Motor neuron (in vitro differentiated cells): ENCODE results near the gene PARP8. TPM values are rescaled to one million over a fixed set of nuclear protein-coding genes. Genes with fewer than 3 reads are reported as not detected.
"Not testable (repeated sequence)": the region's sequence is repeated elsewhere in the genome, so short reads cannot be mapped to it uniquely, and the experiment has no call there.

Experiments used
- ATAC-seq, 8 experiments: fragments of 200-7000 bp; cut with Tn5 transposase; replicated peaks in 6 of 8; 2 replicates each; pipeline ENCODE4 v1.8.0; 2021; ENCODE audit warnings: mild to moderate bottlenecking in 8 of 8, moderate library complexity in 8 of 8
- H3K27ac ChIP-seq, 2 donors: fragments of 250-450 bp; sonication (Bioruptor Pico); 2 replicates each; pipeline ENCODE4 v1.9.0; 2021; ENCODE audit warnings: antibody characterized with exemption in 2 of 2, mild to moderate bottlenecking in 2 of 2, moderate library complexity in 1 of 2
- H3K4me1 ChIP-seq, 2 donors: fragments of 250-450 bp; sonication (Bioruptor Pico); replicated peaks in 1 of 2; 2 replicates each; pipeline ENCODE4 v1.6.1; 2021; ENCODE audit warnings: antibody characterized with exemption in 2 of 2, mild to moderate bottlenecking in 2 of 2, moderate library complexity in 1 of 2
- H3K4me3 ChIP-seq, 5 donors: fragments of 250-450 bp; sonication (Bioruptor Pico); 2 replicates each; pipeline ENCODE4 v1.9.0; 2021; ENCODE audit warnings: antibody characterized with exemption in 5 of 5, mild to moderate bottlenecking in 5 of 5, moderate library complexity in 4 of 5
- WGBS, 10 experiments: fragments of 450-650 bp; shearing (Covaris generic); methylation state at CpG; one replicate each; pipeline ENCODE4 v1.0.0; 2022; 5-methylcytosine and 5-hydroxymethylcytosine counted together
- in situ Hi-C, 9 experiments: fragments of 400-800 bp; cut with MboI; loops; one replicate each; pipeline ENCODE4 v1.15.0; 2021; ENCODE audit warnings: low sequenced_read_pairs in 9 of 9, low pct_unique_long_range_greater_than_20kb in 2 of 9; ENCODE audit not compliant: unreplicated experiment in 9 of 9
- total RNA-seq, 8 experiments: library from RNA; unstranded; fragments of 300-600 nt; gene quantifications; 2 replicates each; pipeline versions ENCODE4 v1.2.3 to v1.2.4, GENCODE V29; 2022

Gene PARP8
- total RNA-seq, 8 experiments from 2014 or later: 5.4 to 42.2 (median 27.4) TPM

- Histone ChIP-seq H3K4me1 (no peaks in the 10 kb centered on the region), H3K27ac (no peak overlapping the region), H3K4me3 (no peak overlapping the region)
- in situ Hi-C loops: no loop called here
- no peak for ATAC-seq
These were observed 27.7 kb downstream of the PARP8 start for GRCh38 chr5:50694027-50694590.

GRCh38 chr5:50694626-50695025 lies 28.2 kb downstream of the PARP8 start:
- H3K4me1 ChIP-seq, ATAC-seq, H3K27ac ChIP-seq, H3K4me3 ChIP-seq, in situ Hi-C loops: not testable (repeated sequence)
- WGBS, 10 experiments: 31 to 100% (median 91%) methylated on average over 1 to 4 of the region's 4 CpGs; no CpG with 5 or more reads in 1 of the 10 experiments

GRCh38 chr5:50697739-50698138 lies 31.3 kb downstream of the PARP8 start:
- in situ Hi-C loops: no loop called here
- no peak for ATAC-seq
- WGBS, 10 experiments: 43 to 100% (median 92%) methylated on average over 1 of the region's 1 CpG; no CpG with 5 or more reads in 4 of the 10 experiments

GRCh38 chr5:50699737-50700136 lies 33.3 kb downstream of the PARP8 start:
- H3K27ac ChIP-seq: no peak overlapping the region
- peak in 1 of 8 experiments; percentile 31 for ATAC-seq
- no peak overlapping the region for H3K4me3 ChIP-seq
- WGBS, 10 experiments: 60 to 100% (median 92%) methylated on average over 1 to 2 of the region's 2 CpGs; no CpG with 5 or more reads in 2 of the 10 experiments
- in situ Hi-C loops: no loop called here
- H3K4me1 ChIP-seq: no peaks in the 10 kb centered on the region

More at GRCh38 chr5:50697739-50698138, 31.3 kb downstream of the PARP8 start:
- no peak overlapping the region for H3K4me3 ChIP-seq
- no peaks in the 10 kb centered on the region for H3K4me1 ChIP-seq
- H3K27ac ChIP-seq: no peak overlapping the region

GRCh38 chr5:50700706-50701105 lies 34.3 kb downstream of the PARP8 start:
- Histone ChIP-seq H3K4me1 (no peaks in the 10 kb centered on the region), H3K27ac (no peak overlapping the region), H3K4me3 (no peak overlapping the region)
- in situ Hi-C loops: no loop called here
- ATAC-seq: no peak
- 19 to 95% (median 81%) methylated on average over 2 to 4 of the region's 4 CpGs for WGBS, 10 experiments

GRCh38 chr5:50702615-50703366 lies 36.4 kb downstream of the PARP8 start:
- ATAC-seq: peak in 4 of 8 experiments; percentile 9 to 90 (median 26)
- no peak overlapping the region for H3K4me3 ChIP-seq
- H3K27ac ChIP-seq: no peak overlapping the region
- WGBS, 10 experiments: 58 to 100% (median 83%) methylated on average over 1 to 7 of the region's 9 CpGs; no CpG with 5 or more reads in 1 of the 10 experiments
- no peaks in the 10 kb centered on the region for H3K4me1 ChIP-seq
- in situ Hi-C loops: no loop called here

GRCh38 chr5:50703367-50703666 lies 36.9 kb downstream of the PARP8 start:
- ATAC-seq: peak in 4 of 8 experiments; percentile 27 to 92 (median 35)
- Histone ChIP-seq H3K27ac (no peak overlapping the region), H3K4me3 (no peak overlapping the region), H3K4me1 (no peaks in the 10 kb centered on the region)
- in situ Hi-C loops: no loop called here
- WGBS, 10 experiments: 20 to 100% (median 86%) methylated on average over 1 of the region's 1 CpG; no CpG with 5 or more reads in 4 of the 10 experiments

- H3K27ac ChIP-seq: no peak overlapping the region
- no peak overlapping the region for H3K4me3 ChIP-seq
- no peak for ATAC-seq
- WGBS, 10 experiments: 62 to 100% (median 85%) methylated on average over 2 to 3 of the region's 3 CpGs
- in situ Hi-C loops: no loop called here
- no peaks in the 10 kb centered on the region for H3K4me1 ChIP-seq
These were observed 38.3 kb downstream of the PARP8 start for GRCh38 chr5:50704730-50705129.

- 0 to 100% (median 45%) methylated on average over 1 of the region's 1 CpG; no CpG with 5 or more reads in 2 of the 10 experiments for WGBS, 10 experiments
- ATAC-seq: no peak
- H3K27ac ChIP-seq: no peak overlapping the region
- in situ Hi-C loops: no loop called here
- H3K4me1 ChIP-seq: peaks cover 0 to 3% of the 10 kb centered on the region in 2 donors
- no peak overlapping the region for H3K4me3 ChIP-seq
These were observed 43.0 kb downstream of the PARP8 start for GRCh38 chr5:50709471-50709870.

GRCh38 chr5:50710838-50711237 lies 44.4 kb downstream of the PARP8 start:
- Histone ChIP-seq H3K4me3 (no peak overlapping the region), H3K27ac (no peak overlapping the region), H3K4me1 (peaks cover 0 to 3% of the 10 kb centered on the region in 2 donors)
- in situ Hi-C loops: no loop called here
- ATAC-seq: no peak
- 0 to 100% (median 80%) methylated on average over 1 to 2 of the region's 2 CpGs; no CpG with 5 or more reads in 3 of the 10 experiments for WGBS, 10 experiments

- no peak overlapping the region for H3K4me3 ChIP-seq
- peak; percentile 21 to 88 (median 68) for ATAC-seq
- peaks cover 0 to 3% of the 10 kb centered on the region in 2 donors for H3K4me1 ChIP-seq
- H3K27ac ChIP-seq: no peak overlapping the region
- WGBS, 10 experiments: 29 to 100% (median 51%) methylated on average over 1 to 2 of the region's 2 CpGs; no CpG with 5 or more reads in 2 of the 10 experiments
- in situ Hi-C loops: no loop called here
These were observed 44.8 kb downstream of the PARP8 start for GRCh38 chr5:50711280-50711679.

- WGBS, 10 experiments: 10 to 100% (median 40%) methylated on average over 1 of the region's 1 CpG; no CpG with 5 or more reads in 3 of the 10 experiments
These were observed 46.0 kb downstream of the PARP8 start for GRCh38 chr5:50712479-50712878.

GRCh38 chr5:50715001-50715400 lies 48.6 kb downstream of the PARP8 start:
- 61 to 100% (median 88%) methylated on average over 2 to 5 of the region's 5 CpGs; no CpG with 5 or more reads in 1 of the 10 experiments for WGBS, 10 experiments
- H3K4me1 ChIP-seq: peaks cover 9% of the 10 kb centered on the region in 2 donors
- no peak overlapping the region for H3K4me3 ChIP-seq
- in situ Hi-C loops: no loop called here
- H3K27ac ChIP-seq: no peak overlapping the region
- ATAC-seq: no peak

More at GRCh38 chr5:50712479-50712878, 46.0 kb downstream of the PARP8 start:
- in situ Hi-C loops: no loop called here
- H3K4me3 ChIP-seq: no peak overlapping the region
- ATAC-seq: no peak
- H3K4me1 ChIP-seq: peaks cover 4 to 5% of the 10 kb centered on the region in 2 donors
- H3K27ac ChIP-seq: no peak overlapping the region
